HG03045 (cell line): ENCODE results near the gene RABGAP1.

Experiments used
- ATAC-seq: cut with Tn5 transposase; IDR thresholded peaks from one replicate; pipeline ENCODE4 v1.9.1; 2021; ENCODE audit warnings: mild to moderate bottlenecking, moderate library complexity; ENCODE audit not compliant: unreplicated experiment

Gene RABGAP1

GRCh38 chr9:123080444-123080843 is 139.6 kb downstream of the RABGAP1 start:
- no peak for ATAC-seq

DNA sequence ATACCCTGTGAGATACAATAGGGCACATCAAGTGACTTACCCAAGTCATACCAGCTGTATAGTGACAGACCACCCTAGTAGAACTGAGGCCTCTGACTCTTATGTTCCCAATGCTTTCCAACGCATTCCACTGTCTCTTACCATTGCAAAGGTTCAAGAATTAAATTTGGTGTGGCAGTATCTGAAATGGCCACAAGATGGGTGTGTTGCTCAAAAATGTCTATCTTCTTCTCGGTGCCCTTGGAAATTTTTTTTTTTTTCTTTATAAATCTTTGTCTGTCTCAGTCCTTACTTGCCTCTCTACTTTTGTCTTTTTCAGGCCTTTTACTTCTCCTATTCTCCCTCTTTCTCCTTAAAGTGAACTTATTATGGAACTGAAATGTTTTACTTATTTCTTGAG is 141.0 kb downstream of the RABGAP1 start:
- no peak for ATAC-seq

- ATAC-seq = no peak
Measured at GRCh38 chr9:123083680-123084079, 142.9 kb downstream of the RABGAP1 start.

DNA sequence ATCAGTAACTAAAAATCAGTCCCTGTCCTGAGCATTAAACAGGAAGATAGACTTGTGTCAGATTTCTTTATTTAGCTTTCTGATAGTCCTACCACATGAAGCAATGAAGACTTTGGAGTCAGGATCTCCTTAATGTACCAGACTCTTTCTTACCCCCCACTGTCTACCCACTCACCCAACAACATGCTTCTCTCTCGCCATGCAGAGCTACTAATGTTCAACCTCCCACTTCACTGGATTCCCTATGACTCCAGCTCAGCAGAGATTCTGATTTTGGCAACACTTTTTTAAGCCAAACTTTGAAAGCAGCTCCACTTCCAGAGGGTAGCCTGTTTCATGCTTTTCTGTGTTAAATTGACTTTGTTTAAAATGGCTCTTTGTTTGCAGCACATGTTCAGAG is 143.4 kb downstream of the RABGAP1 start:
- ATAC-seq = no peak

GRCh38 chr9:123085916-123086315 is 145.1 kb downstream of the RABGAP1 start:
- no peak for ATAC-seq

DNA sequence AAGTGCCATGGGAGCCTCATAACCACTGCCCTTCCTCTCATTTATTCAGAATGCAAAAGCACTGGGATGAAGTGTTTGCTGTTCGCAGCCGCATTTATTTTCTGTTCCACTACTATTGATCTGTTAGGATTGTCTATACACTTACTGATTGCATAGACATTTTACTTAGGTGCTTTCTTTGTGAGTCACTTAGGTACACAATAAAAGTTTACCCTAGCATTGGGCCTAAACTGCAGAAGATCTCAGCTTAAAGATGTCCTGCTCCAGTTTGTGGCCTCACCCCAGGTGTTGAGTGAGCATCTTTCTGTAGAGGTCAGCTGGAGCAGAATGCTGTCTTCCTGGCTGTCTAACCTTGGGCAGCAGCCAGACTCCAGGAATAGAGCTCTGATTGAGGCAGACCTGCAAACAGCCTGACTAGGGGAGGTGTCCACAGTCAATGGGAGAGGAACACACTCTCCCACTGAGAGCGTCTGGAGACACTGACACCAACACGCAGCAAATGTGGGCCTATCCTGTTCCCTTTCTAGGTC is 146.6 kb downstream of the RABGAP1 start:
- no peak for ATAC-seq

GRCh38 chr9:123089040-123089439 is 148.2 kb downstream of the RABGAP1 start:
- no peak for ATAC-seq

DNA sequence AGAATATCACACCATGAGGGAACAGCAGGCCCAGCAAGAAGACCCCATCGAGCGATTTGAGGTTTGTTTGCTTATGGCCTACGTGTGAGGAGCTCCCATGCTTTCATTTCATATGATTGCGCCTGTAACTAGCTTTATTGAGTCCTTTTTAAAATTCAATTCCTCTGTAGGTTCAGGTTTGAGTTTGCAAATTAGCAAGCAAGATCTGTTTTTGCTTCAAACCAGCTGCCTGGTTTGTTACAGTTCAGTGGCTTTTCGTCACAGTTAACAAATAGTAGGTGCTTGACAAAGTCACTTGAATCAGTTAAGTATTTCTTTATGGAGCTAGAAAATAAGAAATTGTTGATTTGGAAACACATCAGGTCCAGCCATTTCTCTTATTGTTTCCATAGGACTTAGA is 149.0 kb downstream of the RABGAP1 start:
- ATAC-seq = no peak

DNA sequence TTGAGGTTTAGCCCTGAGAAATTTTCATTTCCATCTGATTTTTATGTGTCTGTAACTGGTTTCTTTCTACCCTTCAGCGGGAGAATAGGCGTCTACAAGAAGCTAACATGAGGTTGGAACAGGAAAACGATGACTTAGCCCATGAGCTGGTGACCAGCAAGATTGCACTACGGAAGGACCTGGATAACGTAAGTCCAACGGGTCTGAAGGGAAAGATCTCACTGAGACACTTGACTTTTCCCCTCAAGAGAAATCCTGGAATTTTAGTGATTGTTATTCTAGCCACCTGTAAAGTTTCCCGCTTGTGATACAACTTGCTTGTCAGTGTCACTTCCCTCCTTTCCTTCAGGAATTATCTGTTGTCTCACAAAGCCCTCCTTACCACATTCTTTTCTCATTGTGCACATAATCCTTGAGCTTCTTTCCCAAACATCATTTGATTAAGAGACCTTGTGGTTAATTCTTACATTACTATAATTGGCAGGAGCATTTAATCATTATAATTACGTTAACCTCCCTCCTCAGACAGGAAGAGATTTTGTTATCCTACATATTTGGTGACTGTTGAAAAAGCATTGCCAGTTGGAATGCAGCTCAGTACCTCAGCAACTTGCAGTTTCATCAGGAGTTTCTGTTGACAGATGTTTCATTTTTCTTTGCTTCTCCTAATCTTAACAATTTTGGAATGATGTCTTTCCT is 149.5 kb downstream of the RABGAP1 start:
- no peak for ATAC-seq

DNA sequence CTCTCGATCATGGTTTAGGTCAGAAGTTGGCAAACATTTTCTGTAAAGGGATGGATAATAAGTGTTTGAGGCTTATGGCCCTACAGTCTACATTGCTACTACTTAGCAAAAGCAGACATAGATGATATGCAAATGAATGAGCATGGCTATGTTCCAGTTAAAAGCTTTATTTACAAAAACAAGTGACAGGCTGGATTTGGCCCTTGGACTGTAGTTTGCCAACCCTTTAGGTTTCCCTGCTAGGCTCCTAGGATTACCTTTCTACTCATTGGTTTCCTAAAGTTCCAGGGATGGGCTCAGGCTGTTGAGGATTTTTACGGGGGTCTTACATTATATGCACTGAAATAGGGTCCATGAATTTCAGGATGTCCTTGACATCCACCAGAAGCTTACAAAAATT is 150.1 kb downstream of the RABGAP1 start:
- ATAC-seq = no peak

DNA sequence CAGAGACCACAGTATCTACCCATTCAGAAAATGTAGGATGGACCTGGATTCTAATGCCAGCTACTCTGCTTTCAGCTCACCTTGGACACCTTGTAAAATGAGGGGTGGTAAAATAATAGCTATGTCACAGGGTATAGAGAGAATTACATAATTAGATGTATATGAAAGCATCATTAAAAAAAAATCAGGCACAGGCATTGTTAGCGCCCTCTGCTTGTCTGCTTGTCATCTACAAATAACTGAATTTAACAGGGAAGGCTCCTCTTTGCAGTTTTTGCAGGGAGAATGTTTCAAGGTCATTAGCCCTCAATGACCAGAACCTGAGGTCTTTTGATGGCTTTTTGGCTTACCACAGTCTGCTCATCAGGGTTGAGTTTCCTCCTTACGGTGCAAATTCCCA is 150.6 kb downstream of the RABGAP1 start:
- ATAC-seq = no peak

DNA sequence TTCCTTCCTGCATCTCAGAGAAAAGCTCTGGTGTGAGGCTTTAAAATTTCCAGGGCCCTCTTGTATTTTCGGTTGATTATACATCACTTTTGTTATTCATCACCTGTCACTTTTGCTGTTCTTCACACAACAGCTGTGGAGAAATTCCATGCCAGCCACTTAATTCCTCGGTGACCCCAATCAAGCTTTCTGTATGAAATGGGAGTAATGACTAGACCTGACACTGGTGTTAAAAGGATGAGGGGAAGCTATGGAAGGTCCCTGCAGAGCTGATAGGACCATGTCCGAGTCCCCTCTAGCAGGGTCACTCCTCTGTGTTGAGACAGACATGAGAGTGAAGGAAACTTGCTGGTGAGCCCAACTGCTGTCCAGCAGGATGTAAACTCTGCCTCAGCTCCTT is 152.3 kb downstream of the RABGAP1 start:
- no peak for ATAC-seq

DNA sequence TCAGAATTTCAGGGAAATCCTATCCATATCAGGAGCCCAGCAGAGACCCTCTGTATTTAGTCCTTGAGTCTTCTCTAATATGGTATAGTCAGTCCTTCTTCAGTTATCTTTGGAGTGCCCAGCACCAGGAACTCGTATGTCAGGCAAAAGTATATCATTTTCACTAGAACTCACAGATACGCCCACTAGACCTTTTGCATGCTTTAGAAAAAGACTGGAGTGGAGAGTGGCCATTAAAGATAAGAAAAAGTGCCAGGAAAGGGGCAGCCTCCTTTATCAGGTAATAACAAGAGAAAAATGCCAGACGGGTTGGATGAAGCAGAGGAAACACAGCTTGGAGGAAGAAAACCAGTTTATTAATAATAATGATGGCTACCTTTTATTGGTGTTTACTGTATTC is 156.2 kb downstream of the RABGAP1 start:
- ATAC-seq = no peak

DNA sequence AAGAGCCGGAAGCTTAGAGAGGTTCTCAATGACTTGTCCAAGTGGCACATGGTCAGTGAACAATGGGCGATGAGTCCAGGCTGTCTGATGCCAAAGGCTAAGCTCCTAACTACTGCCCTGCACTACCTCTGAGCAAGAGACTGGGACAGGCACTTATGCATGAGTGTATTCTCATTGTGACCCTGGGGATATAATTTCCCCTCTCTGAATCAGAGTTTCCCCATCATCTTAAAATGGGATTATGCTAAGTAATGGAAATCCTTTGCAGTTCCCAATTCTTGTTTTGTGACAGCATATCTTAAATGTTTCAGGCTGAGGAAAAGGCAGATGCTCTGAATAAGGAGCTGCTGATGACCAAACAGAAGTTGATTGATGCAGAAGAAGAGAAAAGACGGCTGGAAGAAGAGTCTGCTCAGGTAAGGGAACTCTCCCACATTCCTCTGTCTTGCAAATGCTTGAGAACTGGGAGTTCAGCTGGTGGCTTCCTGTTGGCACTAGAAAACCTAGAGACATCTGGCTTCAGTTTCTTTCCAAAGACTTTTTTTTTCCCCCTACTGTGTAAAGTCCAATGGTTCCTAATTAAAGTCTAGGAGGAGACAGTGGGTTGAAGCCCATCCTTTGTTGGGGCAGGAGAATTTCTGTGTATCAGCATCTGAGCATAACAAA is 156.7 kb downstream of the RABGAP1 start:
- no peak for ATAC-seq

GRCh38 chr9:123098096-123098459 is 157.3 kb downstream of the RABGAP1 start:
- ATAC-seq = no peak

DNA sequence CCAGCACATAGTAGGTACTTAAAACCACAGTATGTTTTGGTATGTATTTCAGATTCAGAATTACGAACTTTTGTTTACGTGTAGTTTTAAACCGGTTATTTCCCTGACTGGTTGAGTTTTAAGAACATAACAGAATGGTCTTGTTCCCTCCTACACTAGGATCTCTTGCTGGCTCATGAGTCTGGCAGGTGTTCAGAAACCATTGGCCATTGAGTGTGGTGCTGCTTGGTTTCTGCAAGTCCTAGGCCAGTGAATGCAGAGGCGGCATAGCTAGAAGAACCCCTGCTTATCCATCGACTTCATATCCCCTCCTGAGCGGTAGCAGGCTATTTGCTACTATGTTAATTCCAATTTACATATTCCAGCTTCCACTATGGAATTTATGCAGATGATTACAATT is 158.2 kb downstream of the RABGAP1 start:
- no peak for ATAC-seq

DNA sequence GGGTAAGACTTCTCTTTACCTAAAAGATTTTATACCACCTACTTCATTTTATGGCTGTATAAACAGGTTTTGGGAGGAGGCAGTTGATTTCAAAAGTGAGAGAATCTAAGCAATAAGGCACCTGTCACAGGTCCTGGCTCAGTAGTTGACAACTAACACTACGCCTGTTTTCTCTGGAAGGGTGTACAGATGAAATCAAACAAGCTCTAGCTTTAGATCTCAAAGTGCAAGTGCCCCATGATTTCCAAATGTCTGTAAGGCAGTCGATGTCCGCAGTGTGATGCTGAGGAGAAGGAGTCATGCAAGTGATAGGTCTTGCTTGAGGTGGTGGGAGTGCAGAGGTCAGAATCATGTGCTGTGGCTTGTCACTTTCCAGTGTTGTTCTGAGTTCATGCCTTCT is 158.7 kb downstream of the RABGAP1 start:
- ATAC-seq = no peak

- ATAC-seq = no peak
Measured at GRCh38 chr9:123102375-123103113, 161.7 kb downstream of the RABGAP1 start.

- ATAC-seq = no peak
Measured at GRCh38 chr9:123104807-123105206, 164.0 kb downstream of the RABGAP1 start.

DNA sequence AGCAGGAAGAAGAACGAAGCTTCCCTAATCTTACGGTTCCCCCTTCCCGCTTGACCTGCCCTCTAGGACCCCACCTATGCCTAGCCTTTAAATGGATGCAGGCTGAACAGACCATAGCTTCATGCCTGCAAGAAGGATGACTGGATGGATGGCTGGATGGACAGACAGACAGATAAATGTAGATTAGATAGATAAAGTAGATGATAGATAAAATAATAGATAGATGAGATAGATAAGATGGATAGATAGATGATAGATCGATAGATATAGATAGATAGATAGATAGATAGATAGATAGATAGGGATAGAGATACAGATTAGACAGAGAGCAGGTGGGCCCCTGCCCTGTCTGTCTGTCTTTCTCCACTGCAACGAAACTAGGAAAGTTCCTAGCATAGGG is 164.7 kb downstream of the RABGAP1 start:
- no peak for ATAC-seq

GRCh38 chr9:123107639-123108285 is 166.9 kb downstream of the RABGAP1 start:
- ATAC-seq = no peak
